Upper lobe of right lung (tissue), 1 donor: Measurements from ENCODE around the gene CHAF1A. TPM values are rescaled to one million over a fixed set of nuclear protein-coding genes. Genes with fewer than 3 reads are reported as not detected.

Experiments
- ATAC-seq: fragments of 200-7000 bp; cut with Tn5 transposase; one replicate; pipeline ENCODE4 v1.9.1; 2020; ENCODE audit warnings: mild to moderate bottlenecking, moderate library complexity
- DNase-seq: peaks from one replicate; pipeline ENCODE4 v3.0.0-alpha.2; 2020
- H3K27ac ChIP-seq: fragments of 200-600 bp; one replicate; pipeline ENCODE4 v1.8.0; 2022
- H3K27me3 ChIP-seq: fragments of 200-600 bp; one replicate; pipeline ENCODE4 v1.8.0; 2022; ENCODE audit warnings: mild to moderate bottlenecking
- H3K36me3 ChIP-seq: fragments of 200-600 bp; one replicate; pipeline ENCODE4 v1.8.0; 2022
- H3K4me1 ChIP-seq: fragments of 200-600 bp; one replicate; pipeline ENCODE4 v1.8.0; 2022
- H3K4me3 ChIP-seq: fragments of 200-600 bp; one replicate; pipeline ENCODE4 v1.8.0; 2022; ENCODE audit warnings: mild to moderate bottlenecking
- H3K9me3 ChIP-seq: fragments of 200-600 bp; one replicate; pipeline ENCODE4 v1.8.0; 2022
- CTCF ChIP-seq: fragments of 200-600 bp; IDR thresholded peaks from one replicate; pipeline ENCODE4 v1.8.0; 2022; ENCODE audit warnings: antibody characterized with exemption
- intact Hi-C: fragments of 100-400 bp; cut with DNase I; formaldehyde crosslinking; loops from one replicate; pipeline ENCODE4 v1.11.0; 2022
- total RNA-seq: library from RNA; stranded (reverse); fragmentation: NEBNext Ultra II Directional; extraction: Animal tissue kit (Norgen Biotek cat#: 25700); gene quantifications from one replicate; pipeline ENCODE4 v1.2.1, GENCODE V29; 2021
- donor health status: DM: no; HTN: yes; CAD: no; lungs with severe emphysema.

CHAF1A gene
- total RNA-seq, 1 donor from 2014 or later: 10.8 TPM

GRCh38 chr19:4373013-4373367 lies 29.4 kb upstream of the CHAF1A start:
- ATAC-seq (no peak), DNase-seq (no peak)
- no peak overlapping the region for H3K4me3 ChIP-seq
- no peaks in the 10 kb centered on the region for H3K9me3 ChIP-seq
- peak overlapping the region; percentile 83 for H3K27ac ChIP-seq
- no peaks in the 10 kb centered on the region for H3K36me3 ChIP-seq
- no peak for TF ChIP-seq CTCF
- peaks cover 99% of the 10 kb centered on the region for H3K4me1 ChIP-seq
- H3K27me3 ChIP-seq: no peaks in the 10 kb centered on the region
- intact Hi-C loops: no loop called here

GRCh38 chr19:4373601-4374497 lies 28.6 kb upstream of the CHAF1A start:
- Histone ChIP-seq H3K27me3 (no peaks in the 10 kb centered on the region), H3K9me3 (no peaks in the 10 kb centered on the region), H3K4me3 (no peak overlapping the region), H3K4me1 (peaks cover 94% of the 10 kb centered on the region), H3K36me3 (no peaks in the 10 kb centered on the region), H3K27ac (peak overlapping the region; percentile 83)
- no peak for DNase-seq
- intact Hi-C loops: no loop called here
- TF ChIP-seq CTCF: no peak
- no peak for ATAC-seq

- peak; percentile 70 for ATAC-seq
- H3K4me1 ChIP-seq: peaks cover 94% of the 10 kb centered on the region
- intact Hi-C loops: no loop called here
- H3K27ac ChIP-seq: peak overlapping the region; percentile 83
- no peak for TF ChIP-seq CTCF
- H3K4me3 ChIP-seq: no peak overlapping the region
- H3K9me3 ChIP-seq: no peaks in the 10 kb centered on the region
- H3K27me3 ChIP-seq: no peaks in the 10 kb centered on the region
- DNase-seq: peak; percentile 83
- H3K36me3 ChIP-seq: no peaks in the 10 kb centered on the region
These were observed 27.8 kb upstream of the CHAF1A start for GRCh38 chr19:4374498-4375163.

- no peaks in the 10 kb centered on the region for H3K9me3 ChIP-seq
- H3K36me3 ChIP-seq: no peaks in the 10 kb centered on the region
- no peak overlapping the region for H3K4me3 ChIP-seq
- TF ChIP-seq CTCF: peak; percentile 25
- intact Hi-C loops: no loop called here
- H3K27ac ChIP-seq: peak overlapping the region; percentile 83
- H3K27me3 ChIP-seq: no peaks in the 10 kb centered on the region
- H3K4me1 ChIP-seq: peaks cover 94% of the 10 kb centered on the region
- DNase-seq (peak; percentile 83), ATAC-seq (peak; percentile 50)
These were observed 27.0 kb upstream of the CHAF1A start for GRCh38 chr19:4375164-4376027.

- H3K27me3 ChIP-seq: no peaks in the 10 kb centered on the region
- DNase-seq (no peak), ATAC-seq (no peak)
- peaks cover 90% of the 10 kb centered on the region for H3K4me1 ChIP-seq
- H3K27ac ChIP-seq: peak overlapping the region; percentile 83
- H3K4me3 ChIP-seq: no peak overlapping the region
- no peaks in the 10 kb centered on the region for H3K36me3 ChIP-seq
- no peaks in the 10 kb centered on the region for H3K9me3 ChIP-seq
- intact Hi-C loops: no loop called here
- TF ChIP-seq CTCF: no peak
These were observed 26.3 kb upstream of the CHAF1A start for GRCh38 chr19:4376028-4376670.
